ENCODE results near the gene NPAS3. TPM values are rescaled to one million over a fixed set of nuclear protein-coding genes. Genes with fewer than 3 reads are reported as not detected.

Gene NPAS3
- total and polyA plus RNA-seq, 2 of the 13 experiments (the other 11 are each of a cell fraction or from before 2014, with no cell fraction given), result not detected

DNA sequence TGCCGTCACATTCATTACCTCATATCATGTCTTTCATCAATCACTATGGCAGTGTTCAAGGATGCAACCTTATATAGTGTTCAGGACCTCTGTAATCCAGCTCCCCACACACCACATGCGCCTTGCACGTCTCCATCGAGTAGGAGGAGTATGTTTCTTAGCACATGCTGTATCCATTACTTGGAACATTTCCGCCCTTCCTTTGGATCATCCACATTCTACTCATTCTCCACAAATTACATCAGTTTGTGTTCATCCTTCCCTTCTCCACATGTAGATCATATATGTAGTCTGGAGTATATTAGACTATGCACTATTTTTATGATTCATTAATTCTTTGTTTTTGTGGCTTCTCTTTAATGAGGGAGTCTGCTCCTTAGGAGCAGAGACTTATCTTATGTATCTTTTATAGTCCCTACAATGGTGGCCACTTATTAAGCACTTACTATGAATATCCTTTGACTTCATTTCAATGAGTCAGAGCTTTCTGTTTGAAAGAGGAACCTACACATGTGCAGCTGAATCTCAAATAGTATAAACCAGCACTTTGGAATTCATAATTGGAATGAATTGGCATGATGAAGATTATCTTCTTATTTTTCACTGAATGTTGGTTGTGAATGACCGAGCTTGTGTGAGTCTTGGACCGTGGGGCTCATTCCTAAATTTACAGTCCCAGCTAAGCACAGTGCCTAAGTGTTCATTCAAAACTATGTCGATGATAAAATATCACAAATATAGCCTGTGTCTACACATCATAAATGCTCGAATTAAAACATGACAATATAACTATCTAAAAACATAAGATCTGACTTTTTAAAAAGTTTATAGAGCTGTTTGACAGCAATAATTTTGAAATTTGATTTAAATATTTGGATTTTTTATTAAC, 30.2 kb upstream of the NPAS3 start (continued):
- TF ChIP-seq, protein P1, sequence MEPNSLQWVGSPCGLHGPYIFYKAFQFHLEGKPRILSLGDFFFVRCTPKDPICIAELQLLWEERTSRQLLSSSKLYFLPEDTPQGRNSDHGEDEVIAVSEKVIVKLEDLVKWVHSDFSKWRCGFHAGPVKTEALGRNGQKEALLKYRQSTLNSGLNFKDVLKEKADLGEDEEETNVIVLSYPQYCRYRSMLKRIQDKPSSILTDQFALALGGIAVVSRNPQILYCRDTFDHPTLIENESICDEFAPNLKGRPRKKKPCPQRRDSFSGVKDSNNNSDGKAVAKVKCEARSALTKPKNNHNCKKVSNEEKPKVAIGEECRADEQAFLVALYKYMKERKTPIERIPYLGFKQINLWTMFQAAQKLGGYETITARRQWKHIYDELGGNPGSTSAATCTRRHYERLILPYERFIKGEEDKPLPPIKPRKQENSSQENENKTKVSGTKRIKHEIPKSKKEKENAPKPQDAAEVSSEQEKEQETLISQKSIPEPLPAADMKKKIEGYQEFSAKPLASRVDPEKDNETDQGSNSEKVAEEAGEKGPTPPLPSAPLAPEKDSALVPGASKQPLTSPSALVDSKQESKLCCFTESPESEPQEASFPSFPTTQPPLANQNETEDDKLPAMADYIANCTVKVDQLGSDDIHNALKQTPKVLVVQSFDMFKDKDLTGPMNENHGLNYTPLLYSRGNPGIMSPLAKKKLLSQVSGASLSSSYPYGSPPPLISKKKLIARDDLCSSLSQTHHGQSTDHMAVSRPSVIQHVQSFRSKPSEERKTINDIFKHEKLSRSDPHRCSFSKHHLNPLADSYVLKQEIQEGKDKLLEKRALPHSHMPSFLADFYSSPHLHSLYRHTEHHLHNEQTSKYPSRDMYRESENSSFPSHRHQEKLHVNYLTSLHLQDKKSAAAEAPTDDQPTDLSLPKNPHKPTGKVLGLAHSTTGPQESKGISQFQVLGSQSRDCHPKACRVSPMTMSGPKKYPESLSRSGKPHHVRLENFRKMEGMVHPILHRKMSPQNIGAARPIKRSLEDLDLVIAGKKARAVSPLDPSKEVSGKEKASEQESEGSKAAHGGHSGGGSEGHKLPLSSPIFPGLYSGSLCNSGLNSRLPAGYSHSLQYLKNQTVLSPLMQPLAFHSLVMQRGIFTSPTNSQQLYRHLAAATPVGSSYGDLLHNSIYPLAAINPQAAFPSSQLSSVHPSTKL (CRISPR knock-in tag; IDR thresholded peaks at IDR 0.05), result no peak
- TF ChIP-seq ZNF770 (CRISPR knock-in tag; IDR thresholded peaks at IDR 0.05) (no peak), NR1H2 (CRISPR knock-in tag; IDR thresholded peaks at IDR 0.05; ENCODE audit: borderline replicate concordance, low read depth) (no peak), ZNF572 (CRISPR knock-in tag; IDR thresholded peaks at IDR 0.05) (no peak), SP140L (CRISPR knock-in tag; IDR thresholded peaks at IDR 0.05; ENCODE audit: borderline replicate concordance) (no peak)

Data from HepG2 (cell line).